Cardiac muscle cell (in vitro differentiated cells and primary cell): ENCODE results near the gene TAF13. TPM values are rescaled to one million over a fixed set of nuclear protein-coding genes. Genes with fewer than 3 reads are reported as not detected.

Experiments used
- DNase-seq, 2 donors: peaks; one replicate each; pipeline versions ENCODE4 v3.0.0 to v3.0.0-alpha.2; 2010 to 2017; ENCODE audit warnings: low read depth in 1 of 2, low spot score in 1 of 2
- H3K27ac ChIP-seq: fragments of 200-600 bp; sonication (generic); 2 replicates; pipeline ENCODE4 v1.5.1; 2016
- H3K27me3 ChIP-seq: fragments of 200-600 bp; sonication (generic); 2 replicates; pipeline ENCODE4 v1.6.0; 2016; ENCODE audit warnings: control low read depth
- H3K36me3 ChIP-seq: fragments of 200-600 bp; sonication (generic); 2 replicates; pipeline ENCODE4 v1.5.1; 2016; ENCODE audit warnings: control low read depth
- H3K4me1 ChIP-seq: fragments of 200-600 bp; sonication (generic); 2 replicates; pipeline ENCODE4 v1.8.1; 2017; ENCODE audit warnings: low read depth, mild to moderate bottlenecking, mixed run types
- H3K4me3 ChIP-seq: fragments of 200-600 bp; sonication (generic); 2 replicates; pipeline ENCODE4 v1.5.1; 2016; ENCODE audit warnings: mild to moderate bottlenecking
- H3K9me3 ChIP-seq: fragments of 200-600 bp; sonication (generic); 2 replicates; pipeline ENCODE4 v1.5.1; 2017; ENCODE audit warnings: low read depth, mild to moderate bottlenecking, control low read depth
- CTCF ChIP-seq: IDR thresholded peaks from 2 replicates; pipeline ENCODE4 v1.5.1; 2012; ENCODE audit warnings: low read depth, mild to moderate bottlenecking, low read length
- polyA plus RNA-seq: library from polyadenylated mRNA; unstranded; fragments of >200 nt; fragmentation: Nextera tagmentation; extraction: Ambion mirVana; gene quantifications from 2 replicates; pipeline ENCODE4 v1.2.1, GENCODE V29; 2016
- total RNA-seq: library from RNA; depleted of rRNA; stranded (reverse); fragments of >200 nt; gene quantifications from 2 replicates; pipeline ENCODE4 v1.2.3, GENCODE V29; 2016

TAF13 gene
- total and polyA plus RNA-seq, 2 experiments from 2014 or later = 7.2 to 14.0 TPM

- no peak overlapping the region for H3K4me3 ChIP-seq
- H3K36me3 ChIP-seq = peaks cover 18% of the 10 kb centered on the region
Measured at GRCh38 chr1:109096120-109096519, 20.3 kb upstream of the TAF13 start.

GRCh38 chr1:109095631-109096030 lies 19.8 kb upstream of the TAF13 start:
- Histone ChIP-seq H3K4me1 (peaks cover 7% of the 10 kb centered on the region), H3K27ac (no peak overlapping the region), H3K27me3 (no peaks in the 10 kb centered on the region), H3K9me3 (no peaks in the 10 kb centered on the region), H3K4me3 (no peak overlapping the region), H3K36me3 (peaks cover 18% of the 10 kb centered on the region)
- DNase-seq = no peak
- no peak for TF ChIP-seq CTCF

More at GRCh38 chr1:109096120-109096519, 20.3 kb upstream of the TAF13 start:
- H3K27me3 ChIP-seq = no peaks in the 10 kb centered on the region
- H3K4me1 ChIP-seq = peaks cover 7% of the 10 kb centered on the region
- no peak overlapping the region for H3K27ac ChIP-seq
- TF ChIP-seq CTCF = no peak
- no peak for DNase-seq
- H3K9me3 ChIP-seq = no peaks in the 10 kb centered on the region

- no peaks in the 10 kb centered on the region for H3K9me3 ChIP-seq
- peaks cover 7% of the 10 kb centered on the region for H3K4me1 ChIP-seq
- H3K4me3 ChIP-seq = no peak overlapping the region
- H3K36me3 ChIP-seq = peaks cover 18% of the 10 kb centered on the region
- H3K27me3 ChIP-seq = no peaks in the 10 kb centered on the region
- DNase-seq = no peak
- no peak for TF ChIP-seq CTCF
- no peak overlapping the region for H3K27ac ChIP-seq
Measured at GRCh38 chr1:109094871-109095270, 19.1 kb upstream of the TAF13 start.

- no peak for DNase-seq
- TF ChIP-seq CTCF = no peak
- Histone ChIP-seq H3K36me3 (peaks cover 18% of the 10 kb centered on the region), H3K27ac (no peak overlapping the region), H3K4me1 (peaks cover 7% of the 10 kb centered on the region), H3K9me3 (no peaks in the 10 kb centered on the region), H3K27me3 (no peaks in the 10 kb centered on the region), H3K4me3 (no peak overlapping the region)
Measured at GRCh38 chr1:109094377-109094803, 18.6 kb upstream of the TAF13 start.

GRCh38 chr1:109091839-109092193 lies 16.0 kb upstream of the TAF13 start:
- Histone ChIP-seq H3K27ac (peak overlapping the region; percentile 88), H3K27me3 (no peaks in the 10 kb centered on the region), H3K36me3 (peaks cover 18% of the 10 kb centered on the region), H3K4me3 (peak overlapping the region; percentile 71), H3K9me3 (no peaks in the 10 kb centered on the region), H3K4me1 (peaks cover 7% of the 10 kb centered on the region)
- TF ChIP-seq CTCF = no peak
- DNase-seq = no peak
